Measurements from ENCODE around the gene FOCAD. TPM values are rescaled to one million over a fixed set of nuclear protein-coding genes. Genes with fewer than 3 reads are reported as not detected.

Gene FOCAD
- total and polyA plus RNA-seq, 4 donors = 6.8 to 62.1 (median 27.9) TPM

- no peaks in the 10 kb centered on the region for H3K27me3 ChIP-seq (ENCODE audit: control insufficient read depth in 3 of 3, insufficient read depth in 3 of 3, low read length in 2 of 3)
- WGBS, 2 donors = 82% methylated on average over 2 of the region's 2 CpGs
- ATAC-seq (ENCODE audit: insufficient read depth, low FRiP score) = no peak
- peaks cover 0 to 13% (median 4%) of the 10 kb centered on the region in 5 donors for H3K4me1 ChIP-seq (ENCODE audit: control insufficient read depth in 5 of 5, insufficient read depth in 5 of 5, low read length in 5 of 5)
- no peak for DNase-seq
- TF ChIP-seq CTCF (IDR thresholded peaks at IDR 0.05; ENCODE audit: control extremely low read depth, extremely low read depth) = no peak
- no peak overlapping the region for H3K27ac ChIP-seq (ENCODE audit: low read depth in 1 of 2, low read length in 1 of 2)
- H3K9me3 ChIP-seq (ENCODE audit: control insufficient read depth in 4 of 4, insufficient read depth in 3 of 4, low read length in 3 of 4) = no peaks in the 10 kb centered on the region
- H3K9ac ChIP-seq (ENCODE audit: insufficient read depth in 1 of 2, low read length in 2 of 2) = no peak overlapping the region
- peaks cover 0 to 6% (median under 1%) of the 10 kb centered on the region in 4 donors for H3K36me3 ChIP-seq (ENCODE audit: control insufficient read depth in 4 of 4, insufficient read depth in 4 of 4, low read length in 4 of 4)
- no peak overlapping the region for H3K4me3 ChIP-seq
Measured at GRCh38 chr9:20714442-20715415, 30.7 kb downstream of the FOCAD start.

- no peak for TF ChIP-seq CTCF (IDR thresholded peaks at IDR 0.05; ENCODE audit: control extremely low read depth, extremely low read depth)
- peak overlapping the region in 1 of 2 donors; percentile 45 for H3K27ac ChIP-seq (ENCODE audit: low read depth in 1 of 2, low read length in 1 of 2)
- no peak overlapping the region for H3K9ac ChIP-seq (ENCODE audit: insufficient read depth in 1 of 2, low read length in 2 of 2)
- no peak overlapping the region for H3K4me3 ChIP-seq
- H3K27me3 ChIP-seq (ENCODE audit: control insufficient read depth in 3 of 3, insufficient read depth in 3 of 3, low read length in 2 of 3) = no peaks in the 10 kb centered on the region
- WGBS, 2 donors = 43% methylated on average over 1 of the region's 1 CpG
- H3K36me3 ChIP-seq (ENCODE audit: control insufficient read depth in 4 of 4, insufficient read depth in 4 of 4, low read length in 4 of 4) = peaks cover 0 to 6% (median 4%) of the 10 kb centered on the region in 4 donors
- ATAC-seq (ENCODE audit: insufficient read depth, low FRiP score) (no peak), DNase-seq (peak in 1 of 3 donors; percentile 19)
- peaks cover 0 to 15% (median 0%) of the 10 kb centered on the region in 5 donors for H3K4me1 ChIP-seq (ENCODE audit: control insufficient read depth in 5 of 5, insufficient read depth in 5 of 5, low read length in 5 of 5)
- peaks cover 0 to 2% (median 0%) of the 10 kb centered on the region in 4 donors for H3K9me3 ChIP-seq (ENCODE audit: control insufficient read depth in 4 of 4, insufficient read depth in 3 of 4, low read length in 3 of 4)
Measured at GRCh38 chr9:20722221-20722620, 38.2 kb downstream of the FOCAD start.

GRCh38 chr9:20725675-20726074 is 41.6 kb downstream of the FOCAD start:
- ATAC-seq (ENCODE audit: insufficient read depth, low FRiP score) = no peak
- H3K27ac ChIP-seq (ENCODE audit: low read depth in 1 of 2, low read length in 1 of 2) = no peak overlapping the region

More at GRCh38 chr9:20725675-20726074, 41.6 kb downstream of the FOCAD start:
- peak in 1 of 3 donors; percentile 29 for DNase-seq
- Histone ChIP-seq H3K27me3 (ENCODE audit: control insufficient read depth in 3 of 3, insufficient read depth in 3 of 3, low read length in 2 of 3) (no peaks in the 10 kb centered on the region), H3K9me3 (ENCODE audit: control insufficient read depth in 4 of 4, insufficient read depth in 3 of 4, low read length in 3 of 4) (no peaks in the 10 kb centered on the region), H3K36me3 (ENCODE audit: control insufficient read depth in 4 of 4, insufficient read depth in 4 of 4, low read length in 4 of 4) (peaks cover 0 to 5% (median 1%) of the 10 kb centered on the region in 4 donors), H3K4me3 (no peak overlapping the region), H3K9ac (ENCODE audit: insufficient read depth in 1 of 2, low read length in 2 of 2) (no peak overlapping the region), H3K4me1 (ENCODE audit: control insufficient read depth in 5 of 5, insufficient read depth in 5 of 5, low read length in 5 of 5) (peaks cover 0 to 15% (median 0%) of the 10 kb centered on the region in 5 donors)
- no peak for TF ChIP-seq CTCF (IDR thresholded peaks at IDR 0.05; ENCODE audit: control extremely low read depth, extremely low read depth)
- 37 to 53% methylated on average over 3 of the region's 3 CpGs for WGBS, 2 donors
